Muscle of arm (tissue), 12 donors: ENCODE measurements around the gene PDLIM4. TPM values are rescaled to one million over a fixed set of nuclear protein-coding genes. Genes with fewer than 3 reads are reported as not detected.

Source experiments
- DNase-seq: peaks from one replicate; pipeline ENCODE4 v3.0.0-alpha.2; 2013
- polyA plus RNA-seq, 12 donors: library from polyadenylated mRNA; unstranded; fragments of 120-200 nt; gene quantifications; one replicate each; pipeline ENCODE4 v1.2.1, GENCODE V29; 2013; ENCODE audit not compliant: insufficient read length in 12 of 12

The PDLIM4 gene
- polyA plus RNA-seq, 12 donors, result 41.6 to 104 (median 47.7) TPM; not detected in 1

DNA sequence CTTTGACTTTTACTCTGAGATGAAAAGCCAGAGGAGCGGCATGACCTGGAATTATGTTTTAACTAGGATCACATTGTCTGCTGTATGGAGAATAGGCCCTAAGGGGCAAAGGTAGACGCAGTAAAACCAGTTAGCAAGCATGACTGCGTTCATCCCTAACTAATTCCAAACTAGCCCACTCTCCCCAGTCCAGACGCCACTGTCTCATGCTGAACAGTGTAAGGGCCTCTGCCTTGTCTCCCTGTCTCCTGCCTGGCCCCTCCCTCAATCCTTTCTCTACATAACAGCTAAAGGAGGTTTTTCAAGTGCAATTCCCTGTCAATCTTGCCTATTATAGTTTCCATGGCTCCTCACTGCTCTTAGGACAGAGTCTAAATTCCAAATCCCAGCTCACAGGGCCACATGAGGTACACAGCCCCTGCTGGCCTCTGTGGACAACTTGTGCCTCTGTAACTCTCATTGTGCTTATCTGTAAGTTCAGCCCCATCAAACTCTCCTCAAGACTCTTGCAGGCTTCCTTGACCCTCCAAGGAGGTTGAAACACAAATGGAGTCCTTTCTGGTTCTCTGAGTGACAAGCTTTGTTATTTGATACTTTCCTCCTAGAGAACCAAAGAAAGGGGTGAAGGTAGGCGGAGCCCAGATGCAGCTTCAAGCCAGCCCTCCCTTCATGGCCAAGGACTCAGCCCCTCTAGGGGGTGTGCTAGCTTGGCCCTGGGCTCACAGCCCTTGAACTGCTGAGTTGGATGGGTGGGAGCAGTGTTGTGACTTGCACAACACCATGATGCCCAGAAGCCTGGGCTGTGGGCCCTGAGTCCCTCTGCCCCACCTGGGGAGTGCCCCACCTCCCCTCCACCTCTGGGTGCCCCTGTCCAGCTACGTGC lies 20.7 kb downstream of the PDLIM4 start:
- no peak for DNase-seq

DNA sequence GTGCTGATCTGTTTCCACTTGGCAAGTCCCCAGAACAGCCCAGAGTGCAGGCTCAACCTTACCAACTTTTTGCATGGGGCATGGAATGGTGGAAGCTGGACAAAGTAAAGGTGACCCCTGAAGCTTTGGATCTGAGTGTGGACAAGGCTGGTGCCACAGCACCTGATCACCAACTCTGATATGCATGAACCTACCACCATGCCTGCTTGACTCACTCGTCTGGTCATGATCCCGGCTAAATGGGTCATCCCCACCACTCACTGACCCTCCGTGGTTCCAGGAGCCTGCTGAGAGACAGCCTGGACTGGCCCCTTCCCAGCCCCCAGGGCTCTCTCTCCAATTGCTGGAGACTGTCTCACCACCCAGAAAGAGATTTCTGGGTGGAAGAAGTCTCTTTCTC lies 22.3 kb downstream of the PDLIM4 start:
- no peak for DNase-seq

DNA sequence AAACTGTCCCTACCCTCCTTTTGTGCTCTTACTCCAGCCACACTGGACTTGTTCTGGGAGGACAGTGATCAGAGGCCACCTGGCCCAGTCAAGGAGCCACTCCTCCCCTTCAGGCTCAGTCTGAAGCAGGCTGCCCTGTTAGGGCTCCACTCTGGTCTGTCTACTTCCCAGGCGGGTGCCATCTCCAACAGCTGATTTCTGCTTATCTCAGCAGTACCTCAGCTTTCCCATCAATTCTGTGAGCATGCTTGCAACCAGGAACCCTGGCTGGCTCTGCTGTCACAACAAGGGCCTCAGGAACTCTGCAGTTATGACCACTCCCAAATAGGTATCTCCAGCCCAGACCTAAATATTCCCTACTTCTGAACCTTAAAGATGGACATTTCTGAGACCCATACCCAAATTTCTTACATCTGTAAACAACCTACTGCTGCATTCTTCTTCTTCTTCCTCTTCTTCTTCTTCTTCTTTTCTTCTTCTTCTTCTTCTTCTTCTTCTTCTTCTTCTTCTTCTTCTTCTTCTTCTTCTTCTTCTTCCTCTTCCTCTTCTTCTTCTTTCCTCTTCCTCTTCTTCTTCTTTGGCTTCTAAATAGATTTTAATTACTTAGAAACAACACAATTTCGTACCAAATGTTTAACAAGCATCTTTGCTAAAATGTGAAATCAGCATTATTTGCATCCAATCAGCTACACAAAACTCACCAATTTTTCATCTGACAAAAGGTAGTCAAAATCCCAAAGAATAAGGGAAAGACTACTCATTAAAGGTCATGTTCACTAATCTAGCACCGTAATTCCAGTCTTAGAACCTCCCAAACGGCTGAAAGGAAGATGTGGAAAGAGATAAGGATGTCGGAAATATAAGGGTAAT lies 23.1 kb downstream of the PDLIM4 start:
- DNase-seq, result no peak

DNA sequence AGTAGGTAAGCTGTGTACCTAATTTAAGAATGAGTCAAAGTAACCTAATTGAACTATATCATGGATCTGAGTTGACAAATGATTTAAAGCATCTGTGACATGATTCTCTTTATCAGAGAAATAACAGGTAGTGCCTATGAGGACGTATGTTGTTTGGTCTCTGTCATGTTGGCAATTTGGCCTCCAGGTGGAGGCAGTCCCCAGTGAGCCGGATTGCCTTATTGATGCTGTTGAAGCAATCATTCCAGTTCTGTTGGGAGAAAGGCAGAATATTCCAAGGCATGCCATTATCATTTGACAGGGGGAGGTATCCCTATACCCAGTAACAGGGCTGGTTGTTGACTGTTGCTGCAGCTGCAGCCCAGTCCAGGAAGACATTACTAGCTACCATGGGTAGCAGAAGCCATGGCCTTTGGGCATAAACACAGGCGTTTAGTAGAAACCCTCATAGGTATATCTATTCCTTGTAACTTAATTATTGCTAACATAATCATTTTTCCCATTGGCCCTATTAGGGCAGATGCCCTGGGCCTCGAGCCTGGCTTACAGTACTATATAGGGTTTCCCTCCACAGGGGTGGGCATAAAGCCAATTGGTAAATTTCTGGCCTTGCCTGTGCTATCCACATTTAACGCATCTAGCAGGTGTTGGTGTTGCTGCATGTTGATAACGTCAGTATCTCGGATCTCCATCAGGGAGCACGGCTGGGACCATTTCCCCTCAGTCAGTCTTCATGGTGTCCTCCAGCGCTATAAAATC lies 24.5 kb downstream of the PDLIM4 start:
- no peak for DNase-seq

DNA sequence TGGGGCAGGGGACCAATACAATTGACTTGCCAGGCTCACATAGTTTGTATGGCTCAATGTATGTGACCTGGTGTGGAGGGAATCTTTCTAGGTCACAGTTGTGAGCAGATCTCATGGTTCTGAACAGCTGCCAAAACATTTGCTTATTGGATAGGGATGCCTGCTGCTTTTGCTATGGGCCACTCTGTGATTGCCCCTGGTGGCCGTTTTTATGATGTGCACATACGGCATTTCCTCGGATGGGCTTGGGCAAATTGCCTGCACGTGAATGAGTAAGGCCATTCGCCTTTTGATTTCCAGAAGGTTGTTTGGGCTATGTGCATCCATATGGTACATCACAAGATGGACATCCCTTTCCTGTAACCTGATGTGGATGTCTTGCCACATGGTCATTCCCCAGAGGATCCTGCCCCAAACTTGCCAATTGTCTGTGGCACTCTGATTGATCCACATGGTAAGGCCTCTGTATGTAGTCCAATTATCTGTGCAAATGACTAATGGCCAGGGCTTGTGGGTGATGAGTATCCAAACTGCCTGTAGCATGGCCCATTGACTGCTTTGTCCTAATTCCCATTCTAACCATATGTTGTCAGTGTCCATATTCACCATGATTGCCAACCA lies 26.0 kb downstream of the PDLIM4 start:
- no peak for DNase-seq

DNA sequence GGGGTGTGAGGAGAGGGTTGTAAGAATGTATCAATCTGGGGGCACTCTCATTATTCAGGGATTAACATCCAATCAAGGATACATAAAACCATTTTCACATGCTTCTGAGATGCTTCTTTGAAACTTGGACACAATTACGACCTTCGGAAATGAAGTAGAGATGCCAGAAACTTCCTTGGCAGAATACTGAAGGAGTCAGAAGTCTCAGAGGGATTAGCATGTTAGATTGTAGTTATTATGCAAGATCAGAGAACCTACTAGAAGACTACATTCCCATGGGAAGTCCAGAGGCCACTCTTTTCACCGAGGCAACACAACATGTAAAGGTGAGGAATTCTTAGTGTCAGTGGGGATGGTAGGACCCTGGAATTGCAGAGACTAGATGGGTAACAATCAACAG lies 31.6 kb downstream of the PDLIM4 start:
- DNase-seq, result no peak

DNA sequence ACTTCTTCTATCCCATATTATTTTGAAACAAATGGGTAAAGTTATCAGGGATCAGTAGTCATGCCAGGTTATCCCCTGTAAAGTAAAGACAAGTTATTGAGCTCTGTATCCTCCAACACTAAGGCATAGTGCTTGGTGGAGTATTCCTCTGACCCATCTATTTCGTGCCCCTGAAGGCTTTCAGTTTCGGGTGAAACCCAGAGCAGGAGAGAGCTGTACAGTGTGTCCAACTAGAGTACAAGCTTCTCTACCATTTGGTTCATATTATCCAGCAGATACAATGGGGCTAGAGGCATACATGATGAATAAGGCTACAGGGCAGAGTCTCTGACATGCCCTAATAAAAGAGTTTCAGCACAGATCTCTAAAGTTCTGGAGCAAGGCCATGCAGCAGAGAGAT lies 33.5 kb downstream of the PDLIM4 start:
- no peak for DNase-seq

DNA sequence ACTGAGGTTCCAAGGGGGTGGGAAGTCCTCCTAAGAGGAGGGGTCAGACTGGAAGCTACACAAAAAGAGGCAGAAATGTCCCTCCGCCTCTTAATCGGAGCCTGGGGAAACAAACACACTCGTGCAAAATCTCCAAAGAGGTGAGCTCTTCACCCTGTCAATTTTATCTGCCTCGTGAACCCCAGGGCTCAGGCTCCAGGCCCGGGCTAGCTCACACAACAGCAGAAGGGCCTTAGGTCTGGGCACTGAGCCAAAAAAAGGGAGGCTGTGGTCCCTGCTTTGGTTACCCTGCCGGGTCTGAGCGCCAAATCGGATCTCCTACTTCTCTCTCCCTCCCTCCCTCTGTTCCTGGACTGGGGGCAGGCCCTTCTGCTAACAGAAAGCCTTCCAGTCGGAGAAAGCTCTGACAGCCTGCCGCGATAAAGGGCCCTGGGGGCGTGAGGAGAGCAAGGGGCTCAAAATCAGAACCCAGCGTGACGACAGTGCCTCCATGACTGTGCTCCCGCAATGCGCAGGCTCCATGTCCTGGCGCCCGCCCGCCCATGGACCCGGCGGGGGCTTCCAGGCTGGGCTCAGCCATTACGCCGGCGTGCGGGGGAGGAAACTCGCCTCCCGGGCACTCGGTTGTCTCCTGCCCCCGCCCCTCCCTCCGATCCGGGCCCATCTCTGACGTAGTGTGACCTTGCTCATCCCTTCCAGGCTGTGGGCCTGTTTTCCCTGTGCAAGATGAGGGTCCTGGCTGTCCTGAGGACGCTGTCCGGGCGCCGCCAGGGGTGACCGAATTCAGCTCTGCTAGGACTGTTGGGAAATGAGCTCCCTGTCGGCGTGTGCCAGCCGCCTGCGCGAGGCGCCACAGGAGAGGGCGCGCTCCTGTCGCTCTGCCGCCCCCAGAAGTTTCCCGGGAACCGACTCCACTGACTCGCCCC lies 35.8 kb downstream of the PDLIM4 start:
- peak; percentile 92 for DNase-seq

DNA sequence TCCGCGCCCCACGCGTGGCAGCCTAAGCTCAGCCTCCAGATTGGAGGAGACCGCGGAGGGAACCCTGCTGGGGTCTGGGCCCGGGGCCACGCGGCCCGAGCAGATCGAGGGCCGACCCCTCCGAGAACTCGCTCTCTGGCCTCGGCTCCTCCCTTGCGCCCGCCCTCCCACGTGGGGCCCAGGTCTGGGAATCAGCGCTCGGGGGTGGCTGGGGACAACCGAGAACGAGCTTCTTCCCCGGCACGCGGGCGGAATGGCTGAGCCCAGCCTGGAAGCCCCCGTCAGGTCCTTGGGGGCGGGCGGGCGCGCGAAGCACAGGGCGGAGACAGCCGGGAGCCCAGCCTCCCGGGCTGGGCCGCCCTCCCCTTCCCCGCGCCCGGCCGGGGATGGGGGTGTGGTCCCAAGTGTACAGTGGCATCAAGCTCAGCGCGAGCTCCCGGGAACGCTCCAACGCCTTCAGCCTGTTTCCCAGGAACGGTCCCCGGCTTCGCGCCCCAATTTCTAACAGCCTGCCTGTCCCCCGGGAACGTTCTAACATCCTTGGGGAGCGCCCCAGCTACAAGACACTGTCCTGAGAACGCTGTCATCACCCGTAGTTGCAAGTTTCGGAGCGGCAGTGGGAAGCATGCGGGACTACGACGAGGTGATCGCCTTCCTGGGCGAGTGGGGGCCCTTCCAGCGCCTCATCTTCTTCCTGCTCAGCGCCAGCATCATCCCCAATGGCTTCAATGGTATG lies 36.7 kb downstream of the PDLIM4 start, which contains the start of gene SLC22A4:
SLC22A4 (plus strand) TSS at position 403 of the 736 bp plus-strand sequence; CDS start at position 626, 223 bp downstream.
- peak; percentile 90 for DNase-seq

DNA sequence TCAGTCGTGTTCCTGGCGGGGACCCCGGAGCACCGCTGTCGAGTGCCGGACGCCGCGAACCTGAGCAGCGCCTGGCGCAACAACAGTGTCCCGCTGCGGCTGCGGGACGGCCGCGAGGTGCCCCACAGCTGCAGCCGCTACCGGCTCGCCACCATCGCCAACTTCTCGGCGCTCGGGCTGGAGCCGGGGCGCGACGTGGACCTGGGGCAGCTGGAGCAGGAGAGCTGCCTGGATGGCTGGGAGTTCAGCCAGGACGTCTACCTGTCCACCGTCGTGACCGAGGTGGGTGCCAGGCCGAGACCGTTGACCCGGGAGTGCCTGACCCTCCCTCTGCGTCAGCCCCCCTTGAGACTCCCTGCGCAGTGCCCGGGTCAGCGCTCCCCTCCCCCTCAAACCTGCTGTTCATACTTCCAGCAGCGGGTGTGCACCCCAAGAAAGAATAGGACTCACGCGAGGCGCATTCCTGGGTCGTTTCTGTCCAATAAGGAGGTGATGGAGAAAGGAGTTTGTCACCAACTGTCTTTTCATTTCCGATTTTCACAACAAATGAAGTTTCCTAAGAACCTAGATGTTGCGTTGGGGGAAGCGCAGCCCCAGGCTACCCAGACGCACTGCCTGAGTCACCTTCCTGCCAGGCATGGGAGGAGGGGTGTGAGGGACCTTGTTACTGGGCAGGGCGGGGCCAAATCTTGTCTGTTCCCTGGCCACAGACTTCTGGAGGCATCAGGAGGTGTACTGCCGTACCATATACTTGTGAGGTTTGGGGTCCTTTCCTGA lies 37.4 kb downstream of the PDLIM4 start:
- no peak for DNase-seq

DNA sequence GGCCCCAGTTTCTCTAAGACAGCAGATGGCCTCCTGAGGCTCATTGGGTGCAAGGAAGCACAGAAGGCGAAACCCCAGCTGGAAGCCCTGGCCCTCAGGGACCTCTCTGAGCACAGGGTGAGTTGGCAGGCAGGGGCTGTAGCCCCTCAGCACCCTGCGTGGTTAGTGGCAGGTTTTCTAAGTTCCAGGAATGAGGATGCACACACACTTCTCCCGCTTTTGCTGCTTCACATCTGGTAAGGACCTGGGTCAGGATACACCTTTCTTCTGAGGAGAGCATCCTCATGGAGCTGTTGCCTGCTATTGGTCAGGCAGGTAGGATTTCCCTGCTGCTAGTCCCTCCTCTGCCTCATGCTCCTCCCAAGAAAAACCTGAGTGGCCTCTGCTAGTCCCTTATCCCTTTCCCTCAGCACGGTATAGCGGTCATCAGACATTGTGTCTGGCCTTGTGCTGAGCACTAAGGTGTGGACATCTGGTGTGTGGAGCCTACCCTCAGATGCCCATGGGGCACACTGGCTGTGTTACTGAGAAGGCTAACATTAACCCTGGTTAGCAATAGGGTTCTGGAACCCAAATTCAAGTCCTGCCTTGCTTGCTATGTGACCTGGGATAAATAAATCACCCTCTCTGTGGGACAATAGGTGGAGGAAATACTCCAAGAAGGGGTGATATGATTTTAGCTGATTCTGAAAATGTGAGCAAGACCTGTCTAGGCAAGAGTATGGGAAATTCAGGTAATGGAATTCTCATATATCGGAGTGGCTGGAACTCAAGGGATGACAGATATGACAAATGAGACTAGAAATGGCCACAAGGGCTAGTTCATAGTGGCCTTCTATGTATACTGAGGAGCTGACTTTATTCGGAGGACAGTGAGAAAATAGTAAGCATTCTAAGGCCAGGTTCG lies 38.3 kb downstream of the PDLIM4 start:
- DNase-seq, result no peak

DNA sequence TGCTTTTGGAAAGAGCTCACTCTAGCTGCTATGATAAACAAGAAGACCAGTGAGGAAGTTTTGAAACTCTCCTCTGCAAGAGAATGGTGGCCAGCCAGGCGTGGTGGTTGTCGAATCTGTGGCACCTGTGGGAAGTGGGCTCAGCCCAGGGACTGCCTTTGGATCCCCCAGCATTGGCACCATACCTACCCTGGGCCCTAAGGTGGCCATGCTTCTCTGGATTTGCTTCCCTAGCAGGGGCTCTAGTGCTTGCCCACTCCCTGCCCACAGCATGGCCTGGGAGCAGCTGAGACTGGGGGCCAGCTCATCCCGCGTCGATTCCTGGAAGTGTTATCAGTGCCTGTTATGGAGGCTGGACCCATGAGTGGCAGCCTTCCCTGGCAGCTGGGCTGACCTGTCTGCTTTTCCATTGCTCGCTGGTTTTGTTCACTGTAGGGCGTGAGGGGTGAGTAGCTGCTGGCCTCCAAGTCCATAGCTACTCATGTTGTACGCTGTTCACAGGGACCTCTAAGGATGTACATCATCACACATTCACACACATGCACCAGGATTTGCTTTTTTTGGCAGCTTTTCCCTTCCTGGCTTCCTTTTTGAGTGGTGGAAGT lies 39.0 kb downstream of the PDLIM4 start:
- no peak for DNase-seq

DNA sequence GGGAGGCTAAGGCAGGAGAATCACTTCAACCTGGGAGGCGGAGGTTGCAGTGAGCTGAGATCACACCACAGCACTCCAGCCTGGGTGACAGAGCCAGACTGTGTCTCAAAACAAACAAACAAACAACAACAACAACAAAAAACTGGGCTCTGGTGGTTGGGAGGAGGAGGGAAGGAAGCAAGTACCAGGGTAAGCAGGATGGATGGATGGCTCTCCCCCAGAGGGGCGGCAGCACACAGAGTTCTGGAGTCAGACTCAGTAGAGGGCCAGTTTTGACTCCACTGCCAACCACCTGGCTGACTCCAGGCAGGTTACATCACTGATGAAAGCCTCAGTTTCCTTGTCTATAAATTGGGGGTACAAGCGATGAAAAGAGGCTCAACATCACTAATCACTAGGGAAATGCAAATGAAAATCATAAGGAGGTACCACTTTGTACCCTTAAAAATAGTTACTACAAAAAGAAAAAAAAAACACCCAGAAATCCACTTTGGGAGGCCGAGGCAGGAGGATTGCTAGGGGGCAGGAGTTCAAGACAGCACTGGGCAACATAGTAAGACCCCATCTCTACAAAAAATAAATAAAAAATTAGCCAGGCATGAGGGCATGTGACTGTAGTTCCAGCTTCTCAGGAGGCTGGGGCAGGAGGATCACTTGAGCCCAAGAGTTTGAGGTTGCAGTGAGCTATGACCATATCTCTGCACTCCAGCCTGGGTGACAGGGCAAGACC lies 39.9 kb downstream of the PDLIM4 start:
- DNase-seq, result no peak

DNA sequence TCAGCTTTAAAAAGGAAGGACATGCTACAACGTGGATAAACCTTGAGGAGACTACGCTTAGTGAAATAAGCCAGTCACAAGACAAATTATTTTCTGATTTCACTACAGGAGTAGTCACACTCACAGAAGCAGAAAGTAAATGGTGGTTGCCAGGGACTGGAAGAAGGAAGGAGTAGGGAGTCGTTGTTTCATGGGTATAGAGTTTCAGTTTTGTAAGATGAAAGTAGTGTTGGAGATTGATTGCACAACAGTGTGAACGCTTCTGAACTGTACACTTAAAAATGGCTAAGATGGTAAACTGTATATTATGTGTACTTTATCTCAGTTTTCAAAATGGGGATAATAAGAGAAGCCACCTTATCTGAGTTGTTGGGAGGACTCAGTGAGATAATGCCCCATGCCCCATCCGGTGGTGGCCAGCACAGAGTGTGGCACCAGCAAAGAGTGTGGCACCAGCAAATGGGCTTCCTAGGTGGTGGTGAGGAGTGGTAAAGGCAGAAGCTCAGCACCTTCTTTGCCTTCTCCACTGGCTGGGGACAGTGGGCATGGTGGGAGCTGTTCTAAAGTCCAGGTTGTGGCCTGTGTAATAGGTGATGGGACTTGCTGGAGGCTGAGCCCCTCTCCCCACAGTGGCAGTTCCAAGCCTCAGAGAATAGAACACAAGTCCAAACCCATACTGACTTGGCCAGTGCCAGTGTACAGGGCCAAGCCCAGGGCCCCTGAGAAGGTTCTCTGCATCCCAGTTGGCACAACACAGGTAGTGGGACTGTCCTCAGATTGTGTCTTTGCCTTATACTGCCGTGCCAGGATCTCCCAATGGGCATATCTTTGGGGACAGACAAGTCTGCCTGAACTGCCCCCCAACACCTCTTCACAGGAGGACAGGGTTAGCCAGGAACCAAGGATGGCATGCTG lies 41.1 kb downstream of the PDLIM4 start:
- no peak for DNase-seq

DNA sequence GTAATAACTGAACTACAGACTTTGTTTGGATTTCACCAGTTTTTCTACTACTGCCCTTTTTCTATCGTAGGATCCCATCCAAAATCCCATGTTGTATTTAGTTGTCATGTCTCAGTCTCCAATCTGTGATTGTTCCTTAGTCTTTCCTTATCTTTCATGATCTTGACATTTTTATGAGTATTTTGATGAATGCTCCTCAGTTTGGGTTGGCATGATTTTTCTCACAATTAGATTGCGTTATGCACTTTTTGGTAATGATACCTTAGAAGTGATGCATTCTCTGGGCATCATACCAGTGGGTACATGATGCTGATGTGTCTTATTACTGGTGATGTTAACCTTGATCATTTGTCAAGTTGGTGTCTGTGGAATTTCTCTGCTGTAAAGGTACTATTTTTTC lies 42.4 kb downstream of the PDLIM4 start:
- DNase-seq, result no peak
